ENCODE results near the gene FOXL3.

- TF ChIP-seq CTCF (IDR thresholded peaks at IDR 0.05) (no peak), POLR2A (IDR thresholded peaks at IDR 0.05) (no peak)
Observed at GRCh38 chr7:311131-311680, 21.2 kb downstream of the FOXL3 start.
